IMR-90 (cell line): Measurements from ENCODE around the gene BZW2. TPM values are rescaled to one million over a fixed set of nuclear protein-coding genes. Genes with fewer than 3 reads are reported as not detected.

Experiments
- ATAC-seq: fragments of 200-7000 bp; cut with Tn5 transposase; 2 replicates; pipeline ENCODE4 v1.9.1; 2020; ENCODE audit warnings: low read depth, mild to moderate bottlenecking, moderate library complexity
- BruUV-seq: library from RNA; stranded (reverse); fragments of 400-500 nt; replicated peaks from 2 replicates; lab custom pipeline; 2021; lab: Mats Ljungman, UMichigan
- CTCF ChIA-PET: fragments of 300-600 bp; formaldehyde crosslinking; extraction: SDS; loops from one replicate; lab custom pipeline; 2021; ENCODE audit warnings: antibody characterized with exemption; lab: Yijun Ruan, JAX
- POLR2A ChIA-PET: fragments of 300-600 bp; sonication (Branson Sonifier 250); formaldehyde crosslinking; loops from one replicate; lab custom pipeline; 2022; ENCODE audit warnings: antibody characterized with exemption; ENCODE audit not compliant: unreplicated experiment; lab: Charles Lee
- DNase-seq: peaks from one replicate; pipeline ENCODE4 v3.0.0; 2013
- H2AFZ ChIP-seq: replicated peaks from 2 replicates; pipeline ENCODE3; 2013; ENCODE audit warnings: low read length, mild to moderate bottlenecking; ENCODE audit not compliant: poor library complexity
- H2AK5ac ChIP-seq: 2 replicates; pipeline ENCODE4 v1.6.1; 2013; ENCODE audit warnings: low read depth, low read length, inconsistent platforms
- H2AK9ac ChIP-seq: replicated peaks from 2 replicates; pipeline ENCODE3; 2013; ENCODE audit warnings: mild to moderate bottlenecking, low read depth, low read length, moderate library complexity; ENCODE audit not compliant: poor library complexity
- H2BK120ac ChIP-seq: 2 replicates; pipeline ENCODE4 v1.6.1; 2013; ENCODE audit warnings: low read depth, low read length, inconsistent platforms
- H2BK15ac ChIP-seq: 3 replicates; pipeline ENCODE4 v1.6.1; 2013; ENCODE audit warnings: low read depth, low read length, inconsistent platforms
- H2BK20ac ChIP-seq: 2 replicates; pipeline ENCODE4 v1.6.1; 2013; ENCODE audit warnings: low read depth, mild to moderate bottlenecking, inconsistent platforms, low read length, moderate library complexity
- H2BK5ac ChIP-seq: 2 replicates; pipeline ENCODE4 v1.6.1; 2013; ENCODE audit warnings: mild to moderate bottlenecking, low read depth, low read length, inconsistent platforms; ENCODE audit not compliant: poor library complexity, severe bottlenecking
- H3K14ac ChIP-seq: replicated peaks from 2 replicates; pipeline ENCODE4 v1.6.1; 2013; ENCODE audit warnings: low read depth, low read length, inconsistent platforms
- H3K18ac ChIP-seq: 2 replicates; pipeline ENCODE4 v1.6.1; 2013; ENCODE audit warnings: low read depth, low read length, control low read depth
- H3K23ac ChIP-seq: 2 replicates; pipeline ENCODE4 v1.6.1; 2013; ENCODE audit warnings: low read depth, low read length, inconsistent platforms
- H3K27ac ChIP-seq: 2 replicates; pipeline ENCODE4 v1.5.1; 2013; ENCODE audit warnings: mild to moderate bottlenecking, control low read depth, low read length; ENCODE audit not compliant: insufficient read depth
- H3K27me3 ChIP-seq: 2 replicates; pipeline ENCODE4 v1.6.1; 2013; ENCODE audit warnings: low read length; ENCODE audit not compliant: control insufficient read depth, insufficient read depth
- H3K36me3 ChIP-seq: 2 replicates; pipeline ENCODE4 v1.6.1; 2013; ENCODE audit warnings: low read length, mixed read lengths; ENCODE audit not compliant: control insufficient read depth, insufficient read depth
- H3K4ac ChIP-seq: 2 replicates; pipeline ENCODE4 v1.6.1; 2013; ENCODE audit warnings: low read depth, low read length, inconsistent platforms
- H3K4me1 ChIP-seq: 2 replicates; pipeline ENCODE4 v1.6.1; 2013; ENCODE audit warnings: low read length, mixed read lengths; ENCODE audit not compliant: control insufficient read depth, insufficient read depth
- H3K4me2 ChIP-seq: 2 replicates; pipeline ENCODE4 v1.6.1; 2013; ENCODE audit warnings: low read depth, mild to moderate bottlenecking, control low read depth, low read length, moderate library complexity
- H3K4me3 ChIP-seq: 2 replicates; pipeline ENCODE4 v1.5.1; 2013; ENCODE audit warnings: low read depth, mild to moderate bottlenecking, control low read depth, low read length, moderate library complexity; ENCODE audit not compliant: insufficient read depth
- H3K56ac ChIP-seq: 2 replicates; pipeline ENCODE4 v1.6.1; 2013; ENCODE audit warnings: low read length, inconsistent platforms; ENCODE audit not compliant: insufficient read depth; ENCODE audit errors: extremely low read depth
- H3K79me1 ChIP-seq, 2 experiments: 2 replicates each; pipeline ENCODE4 v1.6.1; 2013; ENCODE audit warnings: low read length in 2 of 2, inconsistent platforms in 1 of 2, low read depth in 1 of 2
- H3K9ac ChIP-seq: 2 replicates; pipeline ENCODE4 v1.6.1; 2013; ENCODE audit warnings: low read depth, low read length, control low read depth
- H3K9me1 ChIP-seq: 2 replicates; pipeline ENCODE4 v1.6.1; 2013; ENCODE audit warnings: low read length, inconsistent platforms; ENCODE audit not compliant: insufficient read depth
- H3K9me3 ChIP-seq: 2 replicates; pipeline ENCODE4 v1.6.1; 2013; ENCODE audit warnings: low read length; ENCODE audit not compliant: control insufficient read depth, insufficient read depth
- H4K20me1 ChIP-seq: 2 replicates; pipeline ENCODE4 v1.6.1; 2013; ENCODE audit warnings: low read length, inconsistent platforms; ENCODE audit not compliant: insufficient read depth
- H4K5ac ChIP-seq: 2 replicates; pipeline ENCODE4 v1.6.1; 2013; ENCODE audit warnings: mild to moderate bottlenecking, low read depth, low read length, control low read depth
- H4K8ac ChIP-seq, 2 experiments: 2 replicates each; pipeline ENCODE4 v1.6.1; 2013; ENCODE audit warnings: low read depth in 2 of 2, low read length in 2 of 2, control low read depth in 1 of 2, inconsistent platforms in 1 of 2
- H4K91ac ChIP-seq: 2 replicates; pipeline ENCODE4 v1.6.1; 2013; ENCODE audit warnings: low read depth, low read length, inconsistent platforms; ENCODE audit not compliant: insufficient read depth
- BHLHE40 ChIP-seq: fragments of 150-350 bp; IDR thresholded peaks from 2 replicates; pipeline ENCODE4 v1.6.1; 2016; ENCODE audit warnings: mild to moderate bottlenecking, low read depth, low read length
- CEBPB ChIP-seq: IDR thresholded peaks from 2 replicates; pipeline ENCODE4 v1.6.1; 2012; ENCODE audit warnings: low read depth, low read length, improper control_type of control experiment
- CHD1 ChIP-seq: IDR thresholded peaks from 2 replicates; pipeline ENCODE4 v1.6.1; 2012; ENCODE audit warnings: low read depth, low read length, improper control_type of control experiment
- MAFK ChIP-seq: IDR thresholded peaks from 2 replicates; pipeline ENCODE4 v1.6.1; 2012; ENCODE audit warnings: low read depth, low read length, improper control_type of control experiment
- MAZ ChIP-seq: IDR thresholded peaks from 2 replicates; pipeline ENCODE4 v1.6.1; 2012; ENCODE audit warnings: low read depth, mild to moderate bottlenecking, low read length, improper control_type of control experiment, moderate library complexity, borderline replicate concordance
- MXI1 ChIP-seq: IDR thresholded peaks from 2 replicates; pipeline ENCODE4 v1.6.1; 2012; ENCODE audit warnings: low read depth, mild to moderate bottlenecking, low read length, moderate library complexity, borderline replicate concordance
- POLR2A ChIP-seq: IDR thresholded peaks from 2 replicates; pipeline ENCODE4 v1.6.1; 2012; ENCODE audit warnings: mild to moderate bottlenecking, low read depth, low read length
- RAD21 ChIP-seq: IDR thresholded peaks from 2 replicates; pipeline ENCODE4 v1.6.1; 2012; ENCODE audit warnings: low read length, improper control_type of control experiment
- WGBS, 2 experiments: methylation state at CpG; one replicate each; pipeline versions ENCODE4 v1.1.5 to v1.1.7; 2013; ENCODE audit warnings: missing lambda C conversion rate in 2 of 2; ENCODE audit not compliant: insufficient read length in 1 of 2; ENCODE audit errors: extremely low coverage in 2 of 2; 5-methylcytosine and 5-hydroxymethylcytosine counted together
- dilution Hi-C: fragments of 300-500 bp; cut with HindIII; formaldehyde crosslinking; loops from one replicate; pipeline ENCODE4 v1.14.3; 2018; ENCODE audit warnings: low sequenced_read_pairs; ENCODE audit not compliant: unreplicated experiment
- in situ Hi-C: fragments of 300-500 bp; cut with MboI; formaldehyde crosslinking; loops from 3 replicates; pipeline ENCODE4 v1.14.3; 2019; ENCODE audit warnings: low sequenced_read_pairs, inconsistent platforms, mixed read lengths
- intact Hi-C: fragments of 100-400 bp; cut with micrococcal nuclease; formaldehyde crosslinking; loops from 2 replicates; pipeline ENCODE4 v1.10.0; 2022
- polyA plus RNA-seq, 3 experiments: library from polyadenylated mRNA; depleted of rRNA; stranded (reverse); fragments of >200 nt; gene quantifications; 2 replicates each; pipeline ENCODE4 v1.2.3, GENCODE V29; 2012; ENCODE audit warnings: low replicate concordance in 1 of 3
- total RNA-seq: library from RNA; depleted of rRNA; stranded (reverse); fragments of >200 nt; gene quantifications from 2 replicates; pipeline ENCODE4 v1.2.3, GENCODE V29; 2012
- TF ChIP-seq, protein P1 (sequence below): conservative IDR thresholded peaks from 2 replicates; pipeline ENCODE4 v1.5.1; 2012; ENCODE audit warnings: mild to moderate bottlenecking, low read depth, low read length, improper control_type of control experiment

BZW2 gene
- total and polyA plus RNA-seq, 2 of the 4 experiments (the other 2 are of a cell fraction) = 58.1 to 92.9 TPM

GRCh38 chr7:16626388-16626787 lies 19.6 kb upstream of the BZW2 start:
- no peak overlapping the region for H3K4ac ChIP-seq
- H2AFZ ChIP-seq = no peak overlapping the region
- H3K9me1 ChIP-seq = no peaks in the 10 kb centered on the region; the same call in 1 of the 2 replicates
- H3K4me1 ChIP-seq = no peaks in the 10 kb centered on the region
- no peak overlapping the region for H3K4me2 ChIP-seq
- H2AK5ac ChIP-seq = no peak overlapping the region
- ChIA-PET POLR2A (no interaction called here), CTCF (no interaction called here)
- DNase-seq (no peak), ATAC-seq (no peak)
- H3K27ac ChIP-seq = no peak overlapping the region
- peaks cover 7% of the 10 kb centered on the region; the same call in 1 of the 2 replicates for H3K36me3 ChIP-seq
- no CpG with 5 or more reads among the region's 2 CpGs for WGBS, 2 experiments
- in situ Hi-C loops (no loop called here), dilution Hi-C loops (no loop called here), intact Hi-C loops (no loop called here)
- TF ChIP-seq, protein P1, sequence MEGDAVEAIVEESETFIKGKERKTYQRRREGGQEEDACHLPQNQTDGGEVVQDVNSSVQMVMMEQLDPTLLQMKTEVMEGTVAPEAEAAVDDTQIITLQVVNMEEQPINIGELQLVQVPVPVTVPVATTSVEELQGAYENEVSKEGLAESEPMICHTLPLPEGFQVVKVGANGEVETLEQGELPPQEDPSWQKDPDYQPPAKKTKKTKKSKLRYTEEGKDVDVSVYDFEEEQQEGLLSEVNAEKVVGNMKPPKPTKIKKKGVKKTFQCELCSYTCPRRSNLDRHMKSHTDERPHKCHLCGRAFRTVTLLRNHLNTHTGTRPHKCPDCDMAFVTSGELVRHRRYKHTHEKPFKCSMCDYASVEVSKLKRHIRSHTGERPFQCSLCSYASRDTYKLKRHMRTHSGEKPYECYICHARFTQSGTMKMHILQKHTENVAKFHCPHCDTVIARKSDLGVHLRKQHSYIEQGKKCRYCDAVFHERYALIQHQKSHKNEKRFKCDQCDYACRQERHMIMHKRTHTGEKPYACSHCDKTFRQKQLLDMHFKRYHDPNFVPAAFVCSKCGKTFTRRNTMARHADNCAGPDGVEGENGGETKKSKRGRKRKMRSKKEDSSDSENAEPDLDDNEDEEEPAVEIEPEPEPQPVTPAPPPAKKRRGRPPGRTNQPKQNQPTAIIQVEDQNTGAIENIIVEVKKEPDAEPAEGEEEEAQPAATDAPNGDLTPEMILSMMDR = no peak
- no peak for TF ChIP-seq MAZ
- TF ChIP-seq RAD21 = no peak
- no peak for TF ChIP-seq CHD1
- TF ChIP-seq CEBPB = no peak
- no peak for TF ChIP-seq MXI1
- no peak for TF ChIP-seq POLR2A
- TF ChIP-seq MAFK = peak; percentile 71
- no peak for TF ChIP-seq BHLHE40
- H4K91ac ChIP-seq = no peak overlapping the region
- no TSS peak for BruUV-seq
- no peak overlapping the region for H2AK9ac ChIP-seq
- H3K56ac ChIP-seq = no peak overlapping the region
- H2BK5ac ChIP-seq = no peak overlapping the region
- no peak overlapping the region for H3K18ac ChIP-seq
- no peak overlapping the region for H2BK120ac ChIP-seq
- no peak overlapping the region for H2BK15ac ChIP-seq
- H4K8ac ChIP-seq = no peak overlapping the region
- H3K23ac ChIP-seq = no peak overlapping the region
- H3K9me3 ChIP-seq = no peaks in the 10 kb centered on the region
- H3K27me3 ChIP-seq = no peaks in the 10 kb centered on the region
- H3K4me3 ChIP-seq = no peak overlapping the region
- H4K5ac ChIP-seq = no peak overlapping the region
- H4K20me1 ChIP-seq = no peaks in the 10 kb centered on the region; the same call in 1 of the 2 replicates
- no peak overlapping the region for H2BK20ac ChIP-seq
- peaks cover 6 to 8% of the 10 kb centered on the region in 2 experiments for H3K79me1 ChIP-seq
- H3K9ac ChIP-seq = no peak overlapping the region
- no peak overlapping the region for H3K14ac ChIP-seq
